AG09319 (cell line): Measurements from ENCODE around the gene UNC5C.

Experiments used
- DNase-seq: peaks from one replicate; pipeline ENCODE4 v3.0.0-alpha.2; 2010; ENCODE audit warnings: low read depth; ENCODE audit errors: extremely low read depth
- CTCF ChIP-seq: IDR thresholded peaks from 2 replicates; pipeline ENCODE4 v1.5.1; 2011; ENCODE audit warnings: low read depth, mild to moderate bottlenecking, inconsistent platforms, low read length, moderate library complexity

Gene UNC5C

DNA sequence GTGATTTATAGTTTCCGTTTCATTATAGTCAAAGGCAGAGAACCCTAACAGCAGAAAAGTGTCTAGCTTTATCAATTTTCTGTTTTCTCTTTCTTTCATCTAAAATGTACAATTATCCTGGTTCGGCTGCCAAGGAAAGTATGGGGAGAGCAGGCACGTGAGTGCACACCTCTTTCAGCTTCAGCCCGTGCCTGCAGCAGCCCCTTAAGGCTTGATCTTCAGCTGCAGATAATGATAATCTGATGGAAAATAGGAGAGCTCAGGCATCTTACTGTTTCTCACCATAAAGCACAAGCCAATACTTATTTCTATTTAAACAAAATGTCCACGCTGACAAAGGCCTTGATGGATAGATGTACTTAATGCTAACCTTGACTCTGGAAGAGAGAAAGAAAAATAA lies 334.4 kb downstream of the UNC5C start:
- TF ChIP-seq CTCF, result no peak
- no peak for DNase-seq

DNA sequence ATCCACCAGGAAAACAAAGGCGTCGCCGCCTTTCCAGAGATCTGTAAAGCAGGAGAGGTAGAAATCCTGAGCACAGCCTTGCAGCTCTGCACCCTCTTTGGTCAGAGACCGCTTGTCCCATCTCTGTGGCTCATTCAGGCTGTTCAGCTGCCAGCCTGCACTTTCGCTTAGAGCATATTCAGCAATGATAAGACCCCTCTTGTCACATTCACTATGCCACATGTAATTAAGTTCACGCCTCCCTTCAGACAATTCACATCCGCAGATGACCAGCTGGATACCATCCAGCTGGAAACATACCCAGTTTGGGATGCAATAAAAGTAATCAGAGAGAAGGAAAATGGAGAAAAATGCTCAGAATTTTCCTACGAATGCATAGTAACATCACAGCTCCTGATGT lies 335.4 kb downstream of the UNC5C start:
- no peak for TF ChIP-seq CTCF
- no peak for DNase-seq

DNA sequence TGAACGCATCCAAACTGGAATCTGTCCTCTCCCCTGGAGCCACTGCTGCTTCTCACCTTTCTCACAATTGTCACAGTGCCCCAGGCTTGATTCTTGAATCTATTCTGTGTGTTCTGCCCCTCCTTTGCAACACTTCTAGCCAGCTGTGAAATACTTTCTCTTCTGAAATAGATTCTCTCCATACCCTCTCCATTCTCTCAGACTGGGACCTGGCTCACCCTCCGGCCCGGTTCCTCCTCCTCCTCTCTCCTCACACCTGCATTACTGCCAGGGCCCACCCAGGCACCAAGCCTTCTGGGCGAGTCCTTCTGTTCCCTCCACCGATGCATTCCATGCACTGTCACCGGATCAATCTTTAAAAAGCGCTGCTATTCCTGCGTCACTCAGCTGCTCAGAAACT lies 336.1 kb downstream of the UNC5C start:
- TF ChIP-seq CTCF, result no peak

GRCh38 chr4:95209927-95210326 lies 338.8 kb downstream of the UNC5C start:
- DNase-seq, result no peak
- no peak for TF ChIP-seq CTCF

More for the DNA sequence above, 336.1 kb downstream of the UNC5C start:
- no peak for DNase-seq

DNA sequence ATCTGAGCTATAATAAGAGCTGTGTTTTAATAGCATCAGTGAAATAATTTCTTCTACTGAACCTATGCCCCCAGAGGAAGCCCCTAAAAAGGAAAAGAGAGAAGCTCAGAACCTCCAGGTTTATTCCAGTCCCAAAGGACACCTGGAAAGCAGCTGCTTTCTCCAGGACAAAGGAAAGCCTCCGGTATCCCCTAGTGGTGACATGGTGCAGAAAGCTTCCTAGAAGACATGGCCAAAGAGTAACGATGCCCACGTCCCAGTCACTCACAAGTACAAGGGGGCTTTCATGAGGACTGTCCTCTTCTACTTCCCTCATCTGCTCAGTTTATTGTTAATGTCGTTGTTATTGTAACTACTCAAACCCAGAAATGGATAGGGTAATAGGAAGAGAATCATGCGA lies 343.9 kb downstream of the UNC5C start:
- DNase-seq, result no peak
- no peak for TF ChIP-seq CTCF

- TF ChIP-seq CTCF, result no peak
Observed at GRCh38 chr4:95204267-95204844, 344.4 kb downstream of the UNC5C start.

DNA sequence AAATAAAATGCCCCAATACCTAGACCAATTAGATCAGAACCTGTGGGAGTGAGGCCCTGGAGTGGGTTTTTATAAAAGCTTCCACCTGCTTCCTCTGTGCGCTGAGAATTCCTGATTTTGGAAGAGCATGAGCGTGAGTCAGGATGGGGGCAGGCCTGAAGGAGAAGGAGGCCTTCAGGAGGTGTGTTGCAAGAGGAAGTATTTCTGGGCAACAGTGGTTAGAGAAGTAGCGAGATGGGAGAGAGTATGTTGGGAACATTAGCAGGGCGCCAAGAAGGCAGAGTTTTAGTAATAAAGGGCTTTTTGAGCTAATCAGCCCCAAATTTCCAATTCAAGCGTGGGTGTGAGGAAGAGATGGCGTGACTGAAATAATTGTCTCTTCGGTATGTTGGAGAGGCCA lies 349.8 kb downstream of the UNC5C start:
- no peak for DNase-seq
- no peak for TF ChIP-seq CTCF

More at GRCh38 chr4:95204267-95204844, 344.4 kb downstream of the UNC5C start:
- no peak for DNase-seq
